Body of pancreas (tissue), 4 donors: ENCODE data around the gene MPHOSPH8. TPM values are rescaled to one million over a fixed set of nuclear protein-coding genes. Genes with fewer than 3 reads are reported as not detected.

Experiments used
- ATAC-seq: fragments of 150-250 bp; one replicate; pipeline ENCODE4 v1.9.1; 2016
- DNase-seq, 4 donors: peaks; one replicate each; pipeline ENCODE4 v3.0.0-alpha.2; 2019
- H3K27ac ChIP-seq, 4 donors: fragments of 200-600 bp; sonication (generic); 1 replicate in 3 of 4; 2 replicates in 1 of 4; pipeline versions ENCODE4 v1.5.1 to v1.6.1; 2016 to 2019; ENCODE audit warnings: mild to moderate bottlenecking in 1 of 4, mixed read lengths in 1 of 4, moderate library complexity in 1 of 4
- H3K27me3 ChIP-seq, 2 donors: fragments of 200-600 bp; sonication (generic); one replicate each; pipeline ENCODE4 v1.6.0; 2016; ENCODE audit warnings: mild to moderate bottlenecking in 1 of 2
- H3K36me3 ChIP-seq, 2 donors: fragments of 200-600 bp; sonication (generic); replicated peaks in 1 of 2; 2 replicates each; pipeline ENCODE4 v1.5.1; 2016; ENCODE audit warnings: low read depth in 2 of 2; ENCODE audit not compliant: insufficient read depth in 1 of 2
- H3K4me1 ChIP-seq: fragments of 200-600 bp; sonication (generic); one replicate; pipeline ENCODE4 v1.6.0; 2016
- H3K4me3 ChIP-seq, 2 donors: fragments of 200-600 bp; sonication (generic); 1 replicate in 1 of 2; 2 replicates in 1 of 2; pipeline ENCODE4 v1.5.1; 2016 to 2019
- H3K9me3 ChIP-seq, 3 donors: fragments of 200-600 bp; sonication (generic); 1 replicate in 2 of 3; 2 replicates in 1 of 3; pipeline ENCODE4 v1.5.1; 2016
- CTCF ChIP-seq, 7 experiments: fragments of 450-650 bp in 4 of 7; fragments of 200-600 bp in 3 of 7; sonication (generic) in 3 of 7; IDR thresholded peaks; one replicate each; pipeline ENCODE4 v1.5.1; 2016 to 2019; ENCODE audit warnings: antibody characterized with exemption in 7 of 7
- POLR2A ChIP-seq, 3 donors: fragments of 450-650 bp; IDR thresholded peaks; one replicate each; pipeline ENCODE4 v1.6.1; 2016; ENCODE audit warnings: antibody characterized with exemption in 3 of 3, mild to moderate bottlenecking in 2 of 3
- WGBS, 2 donors: methylation state at CpG; one replicate each; pipeline ENCODE4 v1.1.5; 2017; 5-methylcytosine and 5-hydroxymethylcytosine counted together
- intact Hi-C: fragments of 100-400 bp; cut with DNase I; formaldehyde crosslinking; loops from one replicate; pipeline ENCODE4 v1.15.1; 2023
- total RNA-seq, 2 donors: library from RNA; depleted of rRNA; stranded (reverse); fragments of >200 nt; gene quantifications; one replicate each; pipeline ENCODE4 v1.1.0, GENCODE V29; 2016

The MPHOSPH8 gene
- total RNA-seq, 2 donors from 2014 or later: 18.7 to 23.4 TPM

- intact Hi-C loops: no loop called here
- Histone ChIP-seq H3K27me3 (no peaks in the 10 kb centered on the region), H3K27ac (no peak overlapping the region), H3K4me1 (no peaks in the 10 kb centered on the region), H3K9me3 (no peaks in the 10 kb centered on the region), H3K4me3 (no peak overlapping the region), H3K36me3 (peaks cover 26 to 27% of the 10 kb centered on the region in 2 donors)
- no peak for TF ChIP-seq CTCF (IDR thresholded peaks at IDR 0.05)
- TF ChIP-seq POLR2A (IDR thresholded peaks at IDR 0.05): no peak
- DNase-seq (no peak), ATAC-seq (no peak)
Measured at GRCh38 chr13:19658831-19659230, 25.4 kb downstream of the MPHOSPH8 start.

- ATAC-seq (no peak), DNase-seq (no peak)
- Histone ChIP-seq H3K4me1 (no peaks in the 10 kb centered on the region), H3K4me3 (no peak overlapping the region), H3K9me3 (no peaks in the 10 kb centered on the region), H3K27me3 (no peaks in the 10 kb centered on the region), H3K27ac (no peak overlapping the region), H3K36me3 (peaks cover 29 to 30% of the 10 kb centered on the region in 2 donors)
- intact Hi-C loops: no loop called here
- TF ChIP-seq POLR2A (IDR thresholded peaks at IDR 0.05) (no peak), CTCF (IDR thresholded peaks at IDR 0.05) (no peak)
- 88% methylated on average over 2 of the region's 2 CpGs for WGBS, 2 donors
Measured at GRCh38 chr13:19661126-19661525, 27.7 kb downstream of the MPHOSPH8 start.

GRCh38 chr13:19661561-19661960 lies 28.1 kb downstream of the MPHOSPH8 start:
- Histone ChIP-seq H3K27me3 (no peaks in the 10 kb centered on the region), H3K27ac (no peak overlapping the region), H3K36me3 (peaks cover 29 to 32% of the 10 kb centered on the region in 2 donors), H3K4me3 (no peak overlapping the region), H3K9me3 (no peaks in the 10 kb centered on the region), H3K4me1 (no peaks in the 10 kb centered on the region)
- TF ChIP-seq CTCF (IDR thresholded peaks at IDR 0.05): no peak
- TF ChIP-seq POLR2A (IDR thresholded peaks at IDR 0.05): no peak
- 85 to 89% methylated on average over 15 of the region's 15 CpGs for WGBS, 2 donors
- DNase-seq (no peak), ATAC-seq (no peak)
- intact Hi-C loops: no loop called here

- no peaks in the 10 kb centered on the region for H3K27me3 ChIP-seq
- intact Hi-C loops: no loop called here
- H3K27ac ChIP-seq: no peak overlapping the region
- WGBS, 2 donors: 90 to 92% methylated on average over 9 to 13 of the region's 13 CpGs
- TF ChIP-seq POLR2A (IDR thresholded peaks at IDR 0.05) (no peak), CTCF (IDR thresholded peaks at IDR 0.05) (no peak)
- no peaks in the 10 kb centered on the region for H3K9me3 ChIP-seq
- no peak for DNase-seq
- H3K36me3 ChIP-seq: peaks cover 32 to 47% of the 10 kb centered on the region in 2 donors
- H3K4me1 ChIP-seq: no peaks in the 10 kb centered on the region
- no peak overlapping the region for H3K4me3 ChIP-seq
- no peak for ATAC-seq
Measured at GRCh38 chr13:19663416-19663979, 30.0 kb downstream of the MPHOSPH8 start.

GRCh38 chr13:19664481-19665230 lies 31.2 kb downstream of the MPHOSPH8 start:
- ATAC-seq: no peak
- H3K9me3 ChIP-seq: no peaks in the 10 kb centered on the region
- DNase-seq: no peak
- WGBS, 2 donors: 90 to 91% methylated on average over 14 of the region's 14 CpGs
- H3K36me3 ChIP-seq: peaks cover 34 to 52% of the 10 kb centered on the region in 2 donors
- H3K27ac ChIP-seq: no peak overlapping the region
- no peaks in the 10 kb centered on the region for H3K4me1 ChIP-seq
- TF ChIP-seq POLR2A (IDR thresholded peaks at IDR 0.05): no peak
- no peak for TF ChIP-seq CTCF (IDR thresholded peaks at IDR 0.05)
- H3K27me3 ChIP-seq: no peaks in the 10 kb centered on the region
- intact Hi-C loops: no loop called here
- H3K4me3 ChIP-seq: no peak overlapping the region
